Suprapubic skin (tissue), 4 donors: ENCODE results near the gene EML4. TPM values are rescaled to one million over a fixed set of nuclear protein-coding genes. Genes with fewer than 3 reads are reported as not detected.

ENCODE experiments used
- DNase-seq, 2 donors: peaks; one replicate each; pipeline ENCODE4 v3.0.0-alpha.2; 2019; ENCODE audit warnings: low spot score in 2 of 2
- H3K27ac ChIP-seq: fragments of 200-600 bp; sonication (generic); one replicate; pipeline ENCODE4 v1.5.1; 2019
- H3K27me3 ChIP-seq: fragments of 200-600 bp; sonication (generic); one replicate; pipeline ENCODE4 v1.5.1; 2019
- H3K36me3 ChIP-seq: fragments of 200-600 bp; sonication (generic); one replicate; pipeline ENCODE4 v1.5.1; 2019
- H3K4me1 ChIP-seq: fragments of 200-600 bp; sonication (generic); one replicate; pipeline ENCODE4 v1.5.1; 2019
- H3K4me3 ChIP-seq: fragments of 200-600 bp; sonication (generic); one replicate; pipeline ENCODE4 v1.5.1; 2019; ENCODE audit warnings: mild to moderate bottlenecking
- H3K9me3 ChIP-seq: fragments of 200-600 bp; sonication (generic); one replicate; pipeline ENCODE4 v1.5.1; 2019
- EP300 ChIP-seq: sonication (generic); formaldehyde crosslinking; IDR thresholded peaks from one replicate; pipeline ENCODE4 v1.6.1; 2017; ENCODE audit warnings: antibody characterized with exemption
- POLR2A ChIP-seq, 2 donors: fragments of 450-650 bp; IDR thresholded peaks; one replicate each; pipeline ENCODE4 v1.6.1; 2017; ENCODE audit warnings: antibody characterized with exemption in 2 of 2, mild to moderate bottlenecking in 2 of 2, moderate library complexity in 2 of 2
- POLR2AphosphoS5 ChIP-seq, 3 donors: sonication (generic); formaldehyde crosslinking; IDR thresholded peaks; one replicate each; pipeline ENCODE4 v1.6.1; 2017; ENCODE audit warnings: antibody characterized with exemption in 3 of 3
- WGBS: methylation state at CpG from one replicate; pipeline ENCODE4 v1.1.5; 2018; 5-methylcytosine and 5-hydroxymethylcytosine counted together
- total RNA-seq, 4 donors: library from RNA; depleted of rRNA; stranded (reverse); fragments of >200 nt; gene quantifications; one replicate each; pipeline ENCODE4 v1.1.0, GENCODE V29; 2016
- TF ChIP-seq, protein P1 (sequence below), 2 donors: fragments of 200-600 bp in 1 of 2; fragments of 450-650 bp in 1 of 2; sonication (generic) in 1 of 2; IDR thresholded peaks; one replicate each; pipeline ENCODE4 v1.5.1; 2016 to 2019; ENCODE audit warnings: antibody characterized with exemption in 2 of 2, mild to moderate bottlenecking in 1 of 2, moderate library complexity in 1 of 2

The EML4 gene
- total RNA-seq, 4 donors from 2014 or later = 38.9 to 67.1 (median 43.3) TPM

GRCh38 chr2:42217307-42217706, 48.2 kb downstream of the EML4 start:
- H3K27me3 ChIP-seq = no peaks in the 10 kb centered on the region
- H3K4me1 ChIP-seq = peaks cover 6% of the 10 kb centered on the region

DNA sequence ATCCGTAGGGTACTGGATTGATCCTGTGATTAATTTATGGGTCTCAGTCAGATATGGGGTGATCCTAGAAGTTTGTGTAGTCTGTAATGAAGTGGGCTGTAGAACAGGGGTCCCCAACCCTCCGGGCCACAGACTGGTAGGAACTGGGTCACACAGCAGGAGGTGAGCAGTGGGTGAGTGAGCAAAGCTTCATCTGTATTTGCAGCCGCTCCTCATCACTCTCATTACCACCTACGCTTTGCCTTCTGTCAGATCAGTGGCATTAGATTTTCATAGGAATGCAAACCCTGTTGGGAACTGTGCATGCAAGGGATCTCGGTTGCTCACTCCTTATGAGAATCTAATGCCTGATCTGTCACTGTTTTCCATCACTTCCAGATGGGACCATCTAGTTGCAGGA, 48.8 kb downstream of the EML4 start:
- DNase-seq = no peak
- Histone ChIP-seq H3K27ac (no peak overlapping the region), H3K9me3 (no peaks in the 10 kb centered on the region), H3K4me3 (no peak overlapping the region), H3K4me1 (peaks cover 6% of the 10 kb centered on the region), H3K36me3 (no peaks in the 10 kb centered on the region), H3K27me3 (no peaks in the 10 kb centered on the region)
- WGBS = 86% methylated on average over 5 of the region's 5 CpGs
- TF ChIP-seq POLR2A (IDR thresholded peaks at IDR 0.05) (no peak), EP300 (no peak), POLR2AphosphoS5 (IDR thresholded peaks at IDR 0.05) (no peak)
- TF ChIP-seq, protein P1, sequence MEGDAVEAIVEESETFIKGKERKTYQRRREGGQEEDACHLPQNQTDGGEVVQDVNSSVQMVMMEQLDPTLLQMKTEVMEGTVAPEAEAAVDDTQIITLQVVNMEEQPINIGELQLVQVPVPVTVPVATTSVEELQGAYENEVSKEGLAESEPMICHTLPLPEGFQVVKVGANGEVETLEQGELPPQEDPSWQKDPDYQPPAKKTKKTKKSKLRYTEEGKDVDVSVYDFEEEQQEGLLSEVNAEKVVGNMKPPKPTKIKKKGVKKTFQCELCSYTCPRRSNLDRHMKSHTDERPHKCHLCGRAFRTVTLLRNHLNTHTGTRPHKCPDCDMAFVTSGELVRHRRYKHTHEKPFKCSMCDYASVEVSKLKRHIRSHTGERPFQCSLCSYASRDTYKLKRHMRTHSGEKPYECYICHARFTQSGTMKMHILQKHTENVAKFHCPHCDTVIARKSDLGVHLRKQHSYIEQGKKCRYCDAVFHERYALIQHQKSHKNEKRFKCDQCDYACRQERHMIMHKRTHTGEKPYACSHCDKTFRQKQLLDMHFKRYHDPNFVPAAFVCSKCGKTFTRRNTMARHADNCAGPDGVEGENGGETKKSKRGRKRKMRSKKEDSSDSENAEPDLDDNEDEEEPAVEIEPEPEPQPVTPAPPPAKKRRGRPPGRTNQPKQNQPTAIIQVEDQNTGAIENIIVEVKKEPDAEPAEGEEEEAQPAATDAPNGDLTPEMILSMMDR (IDR thresholded peaks at IDR 0.05) = no peak

More at GRCh38 chr2:42217307-42217706, 48.2 kb downstream of the EML4 start:
- WGBS = 75% methylated on average over 3 of the region's 3 CpGs
- TF ChIP-seq, protein P1 (IDR thresholded peaks at IDR 0.05) = no peak
- TF ChIP-seq POLR2A (IDR thresholded peaks at IDR 0.05) (no peak), POLR2AphosphoS5 (IDR thresholded peaks at IDR 0.05) (no peak), EP300 (no peak)
- no peak for DNase-seq
- Histone ChIP-seq H3K27ac (no peak overlapping the region), H3K9me3 (no peaks in the 10 kb centered on the region), H3K4me3 (no peak overlapping the region), H3K36me3 (no peaks in the 10 kb centered on the region)

DNA sequence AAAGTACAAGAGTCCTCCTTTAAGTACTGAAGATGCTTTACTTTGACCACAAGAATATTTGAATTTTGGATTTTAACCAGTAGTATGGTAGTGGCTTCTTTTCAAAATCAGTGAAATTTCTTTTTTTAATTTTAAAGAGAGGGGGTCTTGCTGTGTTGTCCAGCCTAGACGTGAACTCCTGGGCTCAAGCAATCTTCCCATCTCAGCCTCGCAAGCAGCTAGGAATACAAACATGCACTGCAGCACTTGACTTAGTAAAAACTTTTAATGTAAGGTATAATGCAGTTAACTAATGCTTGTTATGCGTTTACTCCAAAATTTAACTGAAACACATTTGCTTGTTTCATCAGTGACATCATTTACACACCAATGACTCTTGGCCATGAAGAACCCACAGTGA, 49.6 kb downstream of the EML4 start:
- Histone ChIP-seq H3K4me1 (peaks cover 13% of the 10 kb centered on the region), H3K27me3 (no peaks in the 10 kb centered on the region), H3K27ac (no peak overlapping the region), H3K36me3 (no peaks in the 10 kb centered on the region), H3K4me3 (no peak overlapping the region), H3K9me3 (no peaks in the 10 kb centered on the region)
- TF ChIP-seq, protein P1 (IDR thresholded peaks at IDR 0.05) = no peak
- no peak for TF ChIP-seq EP300
- no peak for TF ChIP-seq POLR2AphosphoS5 (IDR thresholded peaks at IDR 0.05)
- TF ChIP-seq POLR2A (IDR thresholded peaks at IDR 0.05) = no peak
- WGBS = 98% methylated on average over 3 of the region's 3 CpGs
- no peak for DNase-seq

- H3K27ac ChIP-seq = no peak overlapping the region
- peaks cover 18% of the 10 kb centered on the region for H3K4me1 ChIP-seq
- WGBS = 95% methylated on average over 3 of the region's 3 CpGs
- H3K9me3 ChIP-seq = no peaks in the 10 kb centered on the region
- DNase-seq = no peak
- no peaks in the 10 kb centered on the region for H3K36me3 ChIP-seq
- TF ChIP-seq, protein P1 (IDR thresholded peaks at IDR 0.05) = no peak
- TF ChIP-seq POLR2A (IDR thresholded peaks at IDR 0.05) = no peak
- H3K4me3 ChIP-seq = no peak overlapping the region
- H3K27me3 ChIP-seq = no peaks in the 10 kb centered on the region
Measured at GRCh38 chr2:42219160-42219559, 50.0 kb downstream of the EML4 start.

GRCh38 chr2:42220566-42220965, 51.4 kb downstream of the EML4 start:
- Histone ChIP-seq H3K36me3 (no peaks in the 10 kb centered on the region), H3K27ac (no peak overlapping the region), H3K4me3 (no peak overlapping the region), H3K9me3 (no peaks in the 10 kb centered on the region), H3K4me1 (peaks cover 23% of the 10 kb centered on the region), H3K27me3 (no peaks in the 10 kb centered on the region)
- 68% methylated on average over 3 of the region's 3 CpGs for WGBS
- no peak for DNase-seq
- no peak for TF ChIP-seq EP300
- TF ChIP-seq, protein P1 (IDR thresholded peaks at IDR 0.05) = no peak
- no peak for TF ChIP-seq POLR2A (IDR thresholded peaks at IDR 0.05)
- no peak for TF ChIP-seq POLR2AphosphoS5 (IDR thresholded peaks at IDR 0.05)
